PC-3 (cell line): ENCODE results near the gene RXRA. TPM values are rescaled to one million over a fixed set of nuclear protein-coding genes. Genes with fewer than 3 reads are reported as not detected.

Source experiments
- ATAC-seq: fragments of 200-7000 bp; cut with Tn5 transposase; 2 replicates; pipeline ENCODE4 v1.9.1; 2020; ENCODE audit warnings: mild to moderate bottlenecking, moderate library complexity
- BruUV-seq: library from RNA; stranded (reverse); fragments of 400-500 nt; replicated peaks from 2 replicates; lab custom pipeline; 2021; lab: Mats Ljungman, UMichigan
- CTCF ChIA-PET: fragments of 300-600 bp; sonication (Branson Sonifier 250); formaldehyde crosslinking; loops from one replicate; lab custom pipeline; 2022; ENCODE audit warnings: antibody characterized with exemption; lab: Charles Lee
- POLR2A ChIA-PET: fragments of 300-600 bp; sonication (Branson Sonifier 250); formaldehyde crosslinking; loops from one replicate; lab custom pipeline; 2022; ENCODE audit warnings: antibody characterized with exemption; ENCODE audit not compliant: unreplicated experiment; lab: Charles Lee
- DNase-seq: peaks from one replicate; pipeline ENCODE4 v3.0.0-alpha.2; 2015
- H2AFZ ChIP-seq: fragments of 300-600 bp; sonication (generic); 2 replicates; pipeline ENCODE4 v1.6.0; 2016; ENCODE audit warnings: antibody characterized with exemption, low read length
- H3F3A ChIP-seq: fragments of 300-600 bp; sonication (generic); one replicate; pipeline ENCODE4 v1.6.0; 2017; ENCODE audit warnings: antibody characterized with exemption, low read length, control low read depth, mild to moderate bottlenecking; ENCODE audit not compliant: unreplicated experiment
- H3K27ac ChIP-seq: fragments of 300-600 bp; sonication (generic); 2 replicates; pipeline ENCODE4 v1.5.1; 2016; ENCODE audit warnings: mild to moderate bottlenecking, low read length
- H3K27me3 ChIP-seq: fragments of 300-600 bp; sonication (generic); 2 replicates; pipeline ENCODE4 v1.6.1; 2016; ENCODE audit warnings: low read length, mixed read lengths
- H3K36me3 ChIP-seq: fragments of 300-600 bp; sonication (generic); 2 replicates; pipeline ENCODE4 v1.6.1; 2016; ENCODE audit warnings: low read depth, mixed run types, low read length, mixed read lengths
- H3K4me1 ChIP-seq: fragments of 300-600 bp; sonication (generic); 2 replicates; pipeline ENCODE4 v1.5.1; 2016; ENCODE audit warnings: low read length; ENCODE audit not compliant: insufficient read depth
- H3K4me2 ChIP-seq: fragments of 300-600 bp; sonication (generic); 2 replicates; pipeline ENCODE4 v1.6.0; 2016; ENCODE audit warnings: low read length
- H3K4me3 ChIP-seq: fragments of 300-600 bp; sonication (generic); 2 replicates; pipeline ENCODE4 v1.5.1; 2016; ENCODE audit warnings: mild to moderate bottlenecking, low read length, mixed read lengths
- H3K79me2 ChIP-seq: fragments of 300-600 bp; sonication (generic); 2 replicates; pipeline ENCODE4 v1.6.1; 2017; ENCODE audit warnings: low read length, mixed read lengths
- H3K9ac ChIP-seq: fragments of 300-600 bp; sonication (generic); 2 replicates; pipeline ENCODE4 v1.6.0; 2016; ENCODE audit warnings: mild to moderate bottlenecking, low read length
- H3K9me2 ChIP-seq: fragments of 300-600 bp; sonication (generic); replicated peaks from 2 replicates; pipeline ENCODE4 v1.6.1; 2016; ENCODE audit warnings: mixed run types, low read length, mixed read lengths
- H3K9me3 ChIP-seq: fragments of 300-600 bp; sonication (generic); 2 replicates; pipeline ENCODE4 v1.6.1; 2016; ENCODE audit warnings: low read length, mixed read lengths
- H4K20me1 ChIP-seq: fragments of 300-600 bp; sonication (generic); 2 replicates; pipeline ENCODE4 v1.6.1; 2016; ENCODE audit warnings: low read length, mixed read lengths
- EZH2 ChIP-seq: fragments of 300-600 bp; sonication (generic); IDR thresholded peaks from one replicate; pipeline ENCODE4 v1.6.1; 2017; ENCODE audit warnings: antibody characterized with exemption, mild to moderate bottlenecking, low read length; ENCODE audit not compliant: unreplicated experiment
- EZH2phosphoT487 ChIP-seq: fragments of 300-600 bp; sonication (generic); IDR thresholded peaks from 2 replicates; pipeline ENCODE4 v1.6.1; 2018; ENCODE audit warnings: mild to moderate bottlenecking, antibody characterized with exemption, low read length, borderline replicate concordance
- intact Hi-C: fragments of 100-400 bp; cut with micrococcal nuclease; formaldehyde crosslinking; loops from 2 replicates; pipeline ENCODE4 v1.9.0; 2023
- total RNA-seq: library from RNA; depleted of rRNA; stranded (reverse); fragments of >200 nt; gene quantifications from 2 replicates; pipeline ENCODE4 v1.2.3, GENCODE V29; 2014
- TF ChIP-seq, protein P1 (sequence below): fragments of 300-600 bp; sonication (generic); conservative IDR thresholded peaks from 2 replicates; pipeline ENCODE4 v1.5.1; 2017; ENCODE audit warnings: antibody characterized with exemption, low read depth, mild to moderate bottlenecking, low read length

Gene RXRA
- total RNA-seq, 1 experiment from 2014 or later: 17.5 TPM

DNA sequence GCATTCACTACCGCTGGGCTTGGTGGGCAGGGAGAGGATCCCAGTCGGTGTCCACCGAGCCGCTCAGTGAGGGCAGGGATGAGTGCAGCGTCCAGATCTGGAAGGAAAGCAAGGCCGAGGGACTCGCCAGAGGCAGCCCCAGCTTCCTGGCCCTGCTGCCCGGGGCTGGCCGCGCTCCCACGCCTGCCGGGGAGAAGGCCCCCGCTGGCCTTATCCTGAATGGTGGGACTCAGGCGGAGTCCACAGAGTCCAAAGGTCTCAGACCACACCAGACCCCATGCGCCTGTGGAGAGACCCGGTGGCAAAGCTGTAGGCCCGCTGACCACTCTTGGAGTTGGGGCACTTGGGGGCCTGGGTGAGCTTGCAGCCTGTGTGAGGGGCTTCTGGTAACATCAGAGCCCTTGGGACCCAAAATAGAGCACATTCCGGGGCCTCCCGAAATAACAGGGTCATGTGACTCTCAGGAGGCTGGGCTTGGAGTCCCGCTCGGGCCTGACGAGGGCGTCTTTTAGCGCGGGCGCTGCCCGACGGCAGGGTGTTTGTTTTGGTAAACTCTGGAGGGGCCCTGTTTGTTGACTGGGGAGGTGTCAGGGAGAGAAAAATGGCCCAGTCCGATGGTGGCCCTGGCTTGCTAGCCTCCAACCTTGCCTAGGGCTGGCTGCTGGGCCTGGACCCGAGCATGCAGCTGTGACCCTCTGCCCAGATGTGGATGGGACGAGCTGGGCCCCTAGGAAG lies 2.8 kb downstream of the RXRA start:
- ATAC-seq (no peak), DNase-seq (no peak)
- peaks cover 72% of the 10 kb centered on the region for H3K79me2 ChIP-seq
- no peaks in the 10 kb centered on the region for H3K9me2 ChIP-seq
- TF ChIP-seq EZH2phosphoT487 (no peak), EZH2 (no peak)
- TF ChIP-seq, protein P1, sequence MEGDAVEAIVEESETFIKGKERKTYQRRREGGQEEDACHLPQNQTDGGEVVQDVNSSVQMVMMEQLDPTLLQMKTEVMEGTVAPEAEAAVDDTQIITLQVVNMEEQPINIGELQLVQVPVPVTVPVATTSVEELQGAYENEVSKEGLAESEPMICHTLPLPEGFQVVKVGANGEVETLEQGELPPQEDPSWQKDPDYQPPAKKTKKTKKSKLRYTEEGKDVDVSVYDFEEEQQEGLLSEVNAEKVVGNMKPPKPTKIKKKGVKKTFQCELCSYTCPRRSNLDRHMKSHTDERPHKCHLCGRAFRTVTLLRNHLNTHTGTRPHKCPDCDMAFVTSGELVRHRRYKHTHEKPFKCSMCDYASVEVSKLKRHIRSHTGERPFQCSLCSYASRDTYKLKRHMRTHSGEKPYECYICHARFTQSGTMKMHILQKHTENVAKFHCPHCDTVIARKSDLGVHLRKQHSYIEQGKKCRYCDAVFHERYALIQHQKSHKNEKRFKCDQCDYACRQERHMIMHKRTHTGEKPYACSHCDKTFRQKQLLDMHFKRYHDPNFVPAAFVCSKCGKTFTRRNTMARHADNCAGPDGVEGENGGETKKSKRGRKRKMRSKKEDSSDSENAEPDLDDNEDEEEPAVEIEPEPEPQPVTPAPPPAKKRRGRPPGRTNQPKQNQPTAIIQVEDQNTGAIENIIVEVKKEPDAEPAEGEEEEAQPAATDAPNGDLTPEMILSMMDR: no peak
- H3K27me3 ChIP-seq: no peaks in the 10 kb centered on the region
- H3K36me3 ChIP-seq: no peaks in the 10 kb centered on the region
- intact Hi-C loops: loop anchor here (2.0 to 10.0 kb wide), 2 partner anchors 86 to 158 kb away; no protein-coding TSS in a partner anchor
- H3K4me1 ChIP-seq: peaks cover 14% of the 10 kb centered on the region; the same call in 1 of the 2 replicates
- no peak overlapping the region; the same call in 1 of the 2 replicates for H3K4me3 ChIP-seq
- ChIA-PET CTCF (no interaction called here), POLR2A (no interaction called here)
- H3K4me2 ChIP-seq: peak overlapping the region; percentile 93; the same call in 1 of the 2 replicates
- no peaks in the 10 kb centered on the region for H3F3A ChIP-seq
- H3K9ac ChIP-seq: no peak overlapping the region
- H3K9me3 ChIP-seq: no peaks in the 10 kb centered on the region
- no peak overlapping the region for H2AFZ ChIP-seq
- peaks cover 6% of the 10 kb centered on the region; the same call in 1 of the 2 replicates for H4K20me1 ChIP-seq
- BruUV-seq: no TSS peak
- H3K27ac ChIP-seq: no peak overlapping the region

DNA sequence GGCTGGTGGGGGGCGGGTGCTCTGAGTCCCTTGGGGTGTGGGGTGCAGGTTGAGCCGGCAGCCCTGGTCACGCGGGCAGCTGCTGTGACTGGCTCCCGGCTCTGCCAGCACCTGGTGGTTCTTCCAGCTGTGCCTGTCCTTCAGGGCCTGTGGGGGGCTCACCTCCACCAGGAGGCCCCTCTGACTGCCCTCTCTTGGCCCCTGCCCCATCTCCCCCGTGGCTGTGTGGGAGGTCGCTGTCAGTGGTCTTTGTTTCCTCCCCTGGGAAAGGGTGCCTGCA lies 3.3 kb downstream of the RXRA start:
- H3K4me1 ChIP-seq: peaks cover 14% of the 10 kb centered on the region; the same call in 1 of the 2 replicates
- intact Hi-C loops: loop anchor here (2.0 to 10.0 kb wide), 2 partner anchors 85 to 159 kb away; no protein-coding TSS in a partner anchor
- no peaks in the 10 kb centered on the region for H3K9me2 ChIP-seq
- H2AFZ ChIP-seq: no peak overlapping the region
- H3K27me3 ChIP-seq: no peaks in the 10 kb centered on the region
- BruUV-seq: no TSS peak
- CTCF ChIA-PET: no interaction called here
- no peak for TF ChIP-seq EZH2phosphoT487
- TF ChIP-seq EZH2: no peak
- TF ChIP-seq, protein P1: no peak
- no peak overlapping the region for H3K9ac ChIP-seq
- no peaks in the 10 kb centered on the region for H3K9me3 ChIP-seq
- ATAC-seq: no peak
- peaks cover 11% of the 10 kb centered on the region; the same call in 1 of the 2 replicates for H4K20me1 ChIP-seq
- H3K36me3 ChIP-seq: no peaks in the 10 kb centered on the region
- no peak overlapping the region for H3K4me3 ChIP-seq
- H3K79me2 ChIP-seq: peaks cover 77% of the 10 kb centered on the region
- DNase-seq: no peak
- no peak overlapping the region for H3K4me2 ChIP-seq
- H3F3A ChIP-seq: no peaks in the 10 kb centered on the region
- POLR2A ChIA-PET: no interaction called here
- no peak overlapping the region for H3K27ac ChIP-seq

DNA sequence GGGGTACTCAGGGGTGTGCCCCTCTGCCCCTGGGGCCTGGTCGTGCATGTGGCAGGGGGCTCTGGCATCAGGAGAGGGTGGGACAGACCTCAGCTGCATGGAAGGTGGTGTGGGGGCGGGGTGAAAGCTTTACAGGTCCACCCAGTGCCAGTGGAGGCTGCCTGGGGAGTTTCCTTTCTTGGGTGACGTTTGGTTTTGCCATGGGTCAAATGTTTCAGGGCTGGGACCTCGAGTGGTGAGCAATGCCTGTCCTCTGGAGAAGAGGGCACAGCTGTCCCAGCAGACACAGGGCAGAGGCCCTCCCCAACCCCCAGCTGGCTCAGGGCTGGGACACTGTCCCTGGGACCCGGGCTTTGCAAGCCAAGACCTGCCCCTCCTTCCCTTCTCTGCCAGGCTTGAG lies 3.6 kb downstream of the RXRA start:
- no peaks in the 10 kb centered on the region for H3F3A ChIP-seq
- no peak for TF ChIP-seq EZH2
- TF ChIP-seq, protein P1: no peak
- ChIA-PET CTCF (interaction anchor here (0.6 kb wide), 1 partner anchor 114 kb away, joined by 3 read pairs; no protein-coding TSS in a partner anchor), POLR2A (no interaction called here)
- peaks cover 12% of the 10 kb centered on the region; the same call in 1 of the 2 replicates for H4K20me1 ChIP-seq
- ATAC-seq (no peak), DNase-seq (no peak)
- H3K9ac ChIP-seq: no peak overlapping the region
- peaks cover 11% of the 10 kb centered on the region; the same call in 1 of the 2 replicates for H3K4me1 ChIP-seq
- intact Hi-C loops: loop anchor here (2.0 to 10.0 kb wide), 2 partner anchors 85 to 159 kb away; no protein-coding TSS in a partner anchor
- no peaks in the 10 kb centered on the region for H3K27me3 ChIP-seq
- no peak overlapping the region for H3K27ac ChIP-seq
- H3K4me2 ChIP-seq: no peak overlapping the region
- H3K4me3 ChIP-seq: no peak overlapping the region
- no peaks in the 10 kb centered on the region for H3K9me3 ChIP-seq
- H3K9me2 ChIP-seq: no peaks in the 10 kb centered on the region
- no peaks in the 10 kb centered on the region for H3K36me3 ChIP-seq
- no peak overlapping the region for H2AFZ ChIP-seq
- no TSS peak for BruUV-seq
- H3K79me2 ChIP-seq: peaks cover 81% of the 10 kb centered on the region
